Urothelium cell line (cell line): ENCODE measurements around the gene BZW2.

Experiments used
- DNase-seq: peaks from one replicate; pipeline ENCODE4 v3.0.0; 2011; ENCODE audit warnings: low spot score, mixed read lengths
- FAIRE-seq: peaks from 2 replicates; lab custom pipeline; 2011; peaks lifted over from hg19 to GRCh38; lab: Jason Lieb, UNC

The BZW2 gene

GRCh38 chr7:16744518-16745250 lies 98.7 kb downstream of the BZW2 start:
- DNase-seq = no peak
- FAIRE-seq = no peak

GRCh38 chr7:16745645-16746044 lies 99.7 kb downstream of the BZW2 start:
- no peak for FAIRE-seq
- no peak for DNase-seq

- FAIRE-seq (no peak), DNase-seq (no peak)
Observed at GRCh38 chr7:16747102-16747501, 101.1 kb downstream of the BZW2 start.

- DNase-seq (peak; percentile 91), FAIRE-seq (no peak)
Observed at GRCh38 chr7:16753102-16753931, 107.3 kb downstream of the BZW2 start, which contains the start of gene TSPAN13. Gene TSPAN13 (plus strand): TSS chr7:16753755. CDS start chr7:16753968, 213 bp downstream.

GRCh38 chr7:16753932-16754855 lies 108.2 kb downstream of the BZW2 start:
- DNase-seq (peak; percentile 23), FAIRE-seq (no peak)

- no peak for DNase-seq
Observed at GRCh38 chr7:16754856-16755317, 108.9 kb downstream of the BZW2 start.

GRCh38 chr7:16755397-16755796 lies 109.4 kb downstream of the BZW2 start:
- no peak for DNase-seq
- FAIRE-seq = no peak

More at GRCh38 chr7:16754856-16755317, 108.9 kb downstream of the BZW2 start:
- no peak for FAIRE-seq
